ENCODE results near the gene FIP1L1.
"Not testable (repeated sequence)": the region's sequence is repeated elsewhere in the genome, so short reads cannot be mapped to it uniquely, and the experiment has no call there.

FIP1L1 gene

GRCh38 chr4:53378171-53378482 is 686 bp downstream of the FIP1L1 start:
- DNase-seq, result no peak

DNA sequence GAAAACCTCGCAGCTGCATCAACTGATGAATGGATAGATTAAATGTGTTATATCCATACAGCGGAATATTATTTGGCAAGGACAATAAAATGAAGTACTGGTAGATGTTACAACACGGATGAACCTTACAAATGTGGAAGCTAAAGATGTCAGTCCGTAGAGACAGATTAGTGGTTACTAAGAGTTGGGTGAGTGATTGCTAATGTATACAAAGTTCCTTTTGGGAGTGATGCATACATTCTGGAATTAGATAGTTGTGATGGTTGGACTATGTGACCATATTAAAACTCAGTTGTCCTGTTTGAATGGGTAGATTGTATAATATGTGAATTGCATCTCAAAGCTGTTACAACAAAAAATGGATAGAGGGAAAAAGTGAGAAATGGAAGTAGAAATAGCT is 2.8 kb downstream of the FIP1L1 start:
- no peak for DNase-seq

DNA sequence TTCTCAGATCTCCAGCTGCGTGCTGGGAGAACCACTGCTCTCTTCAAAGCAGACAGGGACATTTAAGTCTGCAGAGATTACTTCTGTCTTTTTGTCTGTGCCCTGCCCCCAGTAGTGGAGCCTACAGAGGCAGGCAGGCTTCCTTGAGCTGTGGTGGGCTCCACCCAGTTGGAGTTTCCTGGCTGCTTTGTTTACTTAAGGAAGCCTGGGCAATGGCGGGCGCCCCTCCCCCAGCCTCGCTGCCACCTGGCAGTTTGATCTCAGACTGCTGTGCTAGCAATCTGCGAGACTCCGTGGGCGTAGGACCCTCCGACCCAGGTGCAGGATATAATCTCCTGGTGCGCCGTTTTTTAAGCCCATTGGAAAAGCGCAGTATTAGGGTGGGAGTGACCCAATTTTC is 32.0 kb downstream of the FIP1L1 start:
- DNase-seq, result not testable (repeated sequence)

- no peak for DNase-seq
Measured at GRCh38 chr4:53419208-53419607, 41.8 kb downstream of the FIP1L1 start.

GRCh38 chr4:53421791-53422190 is 44.4 kb downstream of the FIP1L1 start:
- no peak for DNase-seq

DNA sequence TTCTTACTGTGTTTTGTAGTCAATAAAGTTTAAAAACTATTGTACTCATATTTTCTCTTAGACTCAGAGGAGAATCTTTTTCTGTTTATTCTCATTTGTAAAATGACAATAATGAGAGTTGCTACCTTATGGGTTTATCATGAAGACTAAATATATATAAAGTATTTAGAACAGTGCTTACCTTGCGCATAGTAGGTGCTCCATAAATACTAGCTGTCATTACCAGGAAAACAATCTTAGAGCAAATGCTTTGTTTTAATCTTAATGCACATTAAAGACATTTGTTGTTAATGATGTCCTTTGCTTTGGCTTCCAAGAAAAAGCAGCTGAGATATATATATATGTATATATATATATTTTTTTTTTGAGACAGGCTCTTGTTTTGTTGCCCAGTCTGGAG is 44.9 kb downstream of the FIP1L1 start:
- DNase-seq, result no peak

DNA sequence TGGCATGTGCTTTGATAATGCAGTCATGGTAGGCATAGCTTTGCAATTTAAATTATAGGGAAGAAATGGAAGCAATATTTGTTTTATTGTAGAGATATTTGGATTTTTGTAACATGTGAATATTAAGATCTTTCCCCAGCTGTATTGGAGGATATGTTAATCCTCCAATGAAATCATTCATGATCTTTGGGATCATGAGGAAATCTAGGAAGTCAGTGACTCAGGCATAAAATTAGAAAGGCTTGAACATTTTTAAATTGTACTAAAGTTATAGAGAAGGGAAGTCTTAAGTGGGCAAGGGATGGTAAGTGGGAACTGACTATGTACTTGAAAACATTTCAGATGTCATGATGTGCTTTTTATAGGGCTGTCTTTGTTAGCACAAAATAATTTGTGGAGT is 46.8 kb downstream of the FIP1L1 start:
- no peak for DNase-seq

GRCh38 chr4:53427366-53427765 is 49.9 kb downstream of the FIP1L1 start:
- no peak for DNase-seq

- peak; percentile 56 for DNase-seq
Measured at GRCh38 chr4:53431052-53431451, 53.6 kb downstream of the FIP1L1 start.

GRCh38 chr4:53432528-53433424 is 55.3 kb downstream of the FIP1L1 start:
- DNase-seq, result peak; percentile 78

DNA sequence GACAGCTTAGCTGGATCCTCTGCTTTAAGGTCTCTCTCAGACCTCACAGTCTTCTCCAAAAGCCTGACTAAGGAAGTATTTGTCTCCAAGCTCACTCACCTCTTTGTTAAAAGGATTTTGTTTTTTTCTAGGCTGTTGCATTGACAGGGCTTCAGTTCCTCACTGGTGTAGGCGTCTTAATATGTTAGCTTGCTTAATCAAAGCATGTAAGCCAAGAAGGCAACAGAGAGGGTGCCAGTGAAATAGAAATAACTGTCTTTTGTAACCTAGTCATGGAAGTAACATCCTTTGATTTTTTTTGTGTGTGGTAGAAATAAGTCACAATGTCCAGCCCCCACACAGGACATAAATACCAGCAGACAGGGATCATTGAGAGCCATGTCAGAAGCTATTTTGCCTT is 58.8 kb downstream of the FIP1L1 start:
- DNase-seq, result no peak

DNA sequence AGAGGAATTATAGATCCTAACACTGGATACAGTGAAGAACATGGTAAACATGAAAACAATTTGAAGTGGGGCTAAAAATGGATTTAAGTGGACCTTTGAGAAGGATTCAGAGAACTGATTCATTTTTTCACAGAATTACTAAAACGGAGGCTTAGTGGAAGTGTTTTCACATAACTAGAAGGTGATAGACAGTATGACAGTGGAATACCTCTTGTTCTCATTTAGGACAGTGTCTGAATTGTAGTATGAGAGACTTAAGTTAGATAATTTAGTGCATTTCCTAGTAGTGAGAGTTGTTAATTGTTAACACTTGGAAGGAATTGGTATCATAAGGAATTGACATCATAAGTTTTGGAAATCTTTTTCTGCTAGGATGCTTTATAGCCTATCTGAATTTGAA is 64.1 kb downstream of the FIP1L1 start:
- no peak for DNase-seq

- DNase-seq, result no peak
Measured at GRCh38 chr4:53444954-53445353, 67.5 kb downstream of the FIP1L1 start.

GRCh38 chr4:53450773-53451172 is 73.3 kb downstream of the FIP1L1 start:
- peak; percentile 14 for DNase-seq

GRCh38 chr4:53453385-53453784 is 75.9 kb downstream of the FIP1L1 start:
- no peak for DNase-seq

DNA sequence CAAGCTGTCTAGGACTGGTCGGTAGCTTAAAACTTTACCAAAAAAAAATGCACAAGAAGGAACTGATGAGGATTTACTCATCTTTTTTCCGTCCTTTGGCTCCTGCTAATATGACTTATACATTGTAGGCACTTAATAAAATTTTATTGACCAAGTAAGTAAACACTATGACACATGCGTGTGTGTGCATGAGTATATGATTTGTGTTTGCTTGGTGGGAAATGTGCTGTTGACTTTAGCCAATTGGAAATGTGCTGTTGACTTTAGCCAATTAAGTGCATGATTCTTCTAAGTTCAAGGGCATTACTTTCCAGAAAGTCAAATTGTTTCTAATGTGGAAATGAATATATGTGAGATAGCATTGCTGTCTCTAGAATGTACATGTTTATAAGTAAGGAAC is 78.3 kb downstream of the FIP1L1 start:
- no peak for DNase-seq

- no peak for DNase-seq
Measured at GRCh38 chr4:53456178-53456577, 78.7 kb downstream of the FIP1L1 start.

- no peak for DNase-seq
Measured at GRCh38 chr4:53459548-53459947, 82.1 kb downstream of the FIP1L1 start.

- no peak for DNase-seq
Measured at GRCh38 chr4:53461244-53461643, 83.8 kb downstream of the FIP1L1 start.

- DNase-seq, result no peak
Measured at GRCh38 chr4:53463340-53463739, 85.9 kb downstream of the FIP1L1 start.

- no peak for DNase-seq
Measured at GRCh38 chr4:53465281-53465680, 87.8 kb downstream of the FIP1L1 start.

- DNase-seq, result no peak
Measured at GRCh38 chr4:53465891-53466290, 88.5 kb downstream of the FIP1L1 start.

- not testable (repeated sequence) for DNase-seq
Measured at GRCh38 chr4:53466576-53466975, 89.1 kb downstream of the FIP1L1 start.

GRCh38 chr4:53476232-53477037 is 99.0 kb downstream of the FIP1L1 start:
- DNase-seq, result no peak
